Loucy (cell line): Measurements from ENCODE around the gene TIAM1.

Source experiments
- H2AFZ ChIP-seq: fragments of 200-600 bp; sonication (generic); 2 replicates; pipeline ENCODE4 v1.6.0; 2016; ENCODE audit warnings: antibody characterized with exemption, mild to moderate bottlenecking, low read length, moderate library complexity
- H3F3A ChIP-seq: fragments of 200-600 bp; 2 replicates; pipeline ENCODE4 v1.6.0; 2016; ENCODE audit warnings: antibody characterized with exemption, low read depth, mild to moderate bottlenecking
- H3K27me3 ChIP-seq: fragments of 200-600 bp; sonication (generic); 2 replicates; pipeline ENCODE4 v1.6.1; 2014; ENCODE audit warnings: low read length, mild to moderate bottlenecking; ENCODE audit not compliant: insufficient read depth, poor library complexity, severe bottlenecking
- H3K36me3 ChIP-seq: fragments of 200-600 bp; sonication (generic); 2 replicates; pipeline ENCODE4 v1.6.1; 2016; ENCODE audit warnings: low read length; ENCODE audit not compliant: insufficient read depth
- H3K4me1 ChIP-seq: fragments of 200-600 bp; sonication (generic); 2 replicates; pipeline ENCODE4 v1.5.1; 2014; ENCODE audit warnings: low read length, mild to moderate bottlenecking; ENCODE audit not compliant: insufficient read depth, poor library complexity, severe bottlenecking
- H3K4me2 ChIP-seq: fragments of 200-600 bp; sonication (generic); 2 replicates; pipeline ENCODE4 v1.6.0; 2014; ENCODE audit warnings: antibody characterized with exemption, low read length, low read depth, mild to moderate bottlenecking; ENCODE audit not compliant: poor library complexity, severe bottlenecking
- H3K4me3 ChIP-seq: fragments of 200-600 bp; sonication (generic); 2 replicates; pipeline ENCODE4 v1.5.1; 2014; ENCODE audit warnings: low read length, mild to moderate bottlenecking, mixed read lengths; ENCODE audit not compliant: poor library complexity, severe bottlenecking
- H3K79me2 ChIP-seq: fragments of 200-600 bp; sonication (generic); 2 replicates; pipeline ENCODE4 v1.6.1; 2014; ENCODE audit warnings: low read length; ENCODE audit not compliant: insufficient read depth
- H3K9ac ChIP-seq: fragments of 200-600 bp; sonication (generic); 2 replicates; pipeline ENCODE4 v1.6.0; 2014; ENCODE audit warnings: mild to moderate bottlenecking, low read depth, low read length, moderate library complexity; ENCODE audit not compliant: poor library complexity, severe bottlenecking
- H3K9me2 ChIP-seq: fragments of 200-600 bp; sonication (generic); replicated peaks from 2 replicates; pipeline ENCODE4 v1.6.1; 2016; ENCODE audit warnings: low read depth, low read length, mixed read lengths
- H3K9me3 ChIP-seq: fragments of 200-600 bp; sonication (generic); 2 replicates; pipeline ENCODE4 v1.6.1; 2014; ENCODE audit warnings: mild to moderate bottlenecking, antibody characterized with exemption, low read length, low read depth; ENCODE audit not compliant: insufficient read depth
- H4K20me1 ChIP-seq: fragments of 200-600 bp; sonication (generic); 2 replicates; pipeline ENCODE4 v1.6.0; 2014; ENCODE audit warnings: antibody characterized with exemption, low read length, mild to moderate bottlenecking; ENCODE audit not compliant: insufficient read depth, poor library complexity, severe bottlenecking
- EZH2phosphoT487 ChIP-seq: fragments of 200-600 bp; IDR thresholded peaks from 2 replicates; pipeline ENCODE4 v1.6.1; 2018; ENCODE audit warnings: antibody characterized with exemption, mild to moderate bottlenecking, moderate library complexity, borderline replicate concordance
- TF ChIP-seq, protein P1 (sequence below): fragments of 200-600 bp; sonication (generic); conservative IDR thresholded peaks from 2 replicates; pipeline ENCODE4 v1.5.1; 2014; ENCODE audit warnings: mild to moderate bottlenecking, antibody characterized with exemption, low read length

The TIAM1 gene

DNA sequence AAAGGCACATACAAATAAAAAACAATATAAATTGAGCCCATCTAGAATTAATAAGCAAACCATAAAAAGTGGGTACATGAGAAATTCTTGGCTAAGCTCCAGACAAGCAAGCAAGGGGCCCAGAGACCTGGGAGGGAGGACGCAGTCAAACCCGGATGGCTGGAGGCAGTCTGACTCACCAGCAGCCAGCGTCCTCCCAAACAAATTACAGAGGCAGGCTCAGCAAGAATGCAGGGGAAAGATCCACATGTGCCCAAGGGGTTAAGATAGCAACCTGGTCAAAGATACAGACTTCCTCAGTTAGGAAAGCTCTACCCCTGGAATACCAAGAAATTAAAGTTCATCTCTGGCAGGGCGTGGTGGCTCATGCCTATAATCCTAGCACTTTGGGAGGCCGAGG lies 7.4 kb upstream of the TIAM1 start:
- Histone ChIP-seq H3K4me2 (no peak overlapping the region), H3K9ac (no peak overlapping the region)

DNA sequence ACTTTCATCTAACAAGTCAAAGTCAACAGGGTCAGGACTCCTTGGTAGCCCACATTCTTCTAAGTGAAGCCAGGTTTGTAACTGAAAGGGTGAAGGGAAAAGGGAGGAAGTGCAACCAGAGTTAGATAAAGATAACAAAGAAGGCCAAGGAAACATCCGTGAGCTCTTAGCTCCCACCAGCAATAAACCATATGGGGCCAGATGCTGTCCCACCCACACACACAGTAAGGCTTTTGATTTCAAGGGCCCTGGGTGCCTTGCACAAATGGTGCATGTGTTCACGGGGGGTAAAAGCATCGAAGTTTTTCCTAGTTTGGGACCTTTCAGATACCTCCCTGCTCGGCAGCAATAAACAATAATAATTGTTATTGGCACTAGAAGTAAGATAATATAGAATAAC lies 5.1 kb upstream of the TIAM1 start:
- Histone ChIP-seq H3K9me2 (no peaks in the 10 kb centered on the region), H3K79me2 (peaks cover 11% of the 10 kb centered on the region; the same call in 1 of the 2 replicates), H4K20me1 (no peaks in the 10 kb centered on the region), H3K9ac (no peak overlapping the region), H2AFZ (no peak overlapping the region), H3F3A (no peaks in the 10 kb centered on the region), H3K27me3 (no peaks in the 10 kb centered on the region), H3K4me1 (peaks cover 8% of the 10 kb centered on the region), H3K36me3 (no peaks in the 10 kb centered on the region), H3K4me3 (no peak overlapping the region), H3K4me2 (no peak overlapping the region), H3K9me3 (0 out of 2 replicates have a peak, but pooled peaks cover 4% of the 10 kb centered on the region)
- TF ChIP-seq, protein P1, sequence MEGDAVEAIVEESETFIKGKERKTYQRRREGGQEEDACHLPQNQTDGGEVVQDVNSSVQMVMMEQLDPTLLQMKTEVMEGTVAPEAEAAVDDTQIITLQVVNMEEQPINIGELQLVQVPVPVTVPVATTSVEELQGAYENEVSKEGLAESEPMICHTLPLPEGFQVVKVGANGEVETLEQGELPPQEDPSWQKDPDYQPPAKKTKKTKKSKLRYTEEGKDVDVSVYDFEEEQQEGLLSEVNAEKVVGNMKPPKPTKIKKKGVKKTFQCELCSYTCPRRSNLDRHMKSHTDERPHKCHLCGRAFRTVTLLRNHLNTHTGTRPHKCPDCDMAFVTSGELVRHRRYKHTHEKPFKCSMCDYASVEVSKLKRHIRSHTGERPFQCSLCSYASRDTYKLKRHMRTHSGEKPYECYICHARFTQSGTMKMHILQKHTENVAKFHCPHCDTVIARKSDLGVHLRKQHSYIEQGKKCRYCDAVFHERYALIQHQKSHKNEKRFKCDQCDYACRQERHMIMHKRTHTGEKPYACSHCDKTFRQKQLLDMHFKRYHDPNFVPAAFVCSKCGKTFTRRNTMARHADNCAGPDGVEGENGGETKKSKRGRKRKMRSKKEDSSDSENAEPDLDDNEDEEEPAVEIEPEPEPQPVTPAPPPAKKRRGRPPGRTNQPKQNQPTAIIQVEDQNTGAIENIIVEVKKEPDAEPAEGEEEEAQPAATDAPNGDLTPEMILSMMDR, result no peak
- no peak for TF ChIP-seq EZH2phosphoT487

More for the DNA sequence above, 7.4 kb upstream of the TIAM1 start:
- H4K20me1 ChIP-seq, result no peaks in the 10 kb centered on the region
- no peaks in the 10 kb centered on the region for H3K36me3 ChIP-seq
- peaks cover 13% of the 10 kb centered on the region; the same call in 1 of the 2 replicates for H3K79me2 ChIP-seq
- TF ChIP-seq, protein P1, result no peak
- TF ChIP-seq EZH2phosphoT487, result no peak
- H3K9me2 ChIP-seq, result no peaks in the 10 kb centered on the region
- H3F3A ChIP-seq, result no peaks in the 10 kb centered on the region
- peaks cover 15% of the 10 kb centered on the region for H3K4me1 ChIP-seq
- H2AFZ ChIP-seq, result no peak overlapping the region
- no peak overlapping the region for H3K4me3 ChIP-seq
- H3K27me3 ChIP-seq, result no peaks in the 10 kb centered on the region
- 0 out of 2 replicates have a peak, but pooled peaks cover 4% of the 10 kb centered on the region for H3K9me3 ChIP-seq

DNA sequence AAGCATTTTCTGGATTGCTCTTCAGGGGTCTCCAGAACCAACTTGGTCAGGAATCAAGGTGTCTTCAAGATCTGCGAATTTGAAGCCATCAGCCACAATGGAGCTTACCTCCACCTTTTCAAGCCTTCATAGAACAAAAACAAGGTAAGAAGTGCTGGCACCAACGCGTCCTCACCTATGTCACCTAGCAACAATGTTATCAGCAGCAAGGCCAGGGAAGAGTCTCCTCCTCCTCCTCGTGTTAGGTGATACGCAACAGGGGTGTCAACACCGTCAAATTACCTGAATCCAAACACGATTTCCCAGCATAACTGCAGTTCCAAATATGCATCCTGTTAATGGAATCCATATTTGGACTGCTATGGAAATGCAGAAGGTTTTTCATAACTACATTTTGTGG lies 4.1 kb upstream of the TIAM1 start:
- Histone ChIP-seq H3K79me2 (peaks cover 10% of the 10 kb centered on the region; the same call in 1 of the 2 replicates), H3K27me3 (no peaks in the 10 kb centered on the region), H3K4me1 (peaks cover 8% of the 10 kb centered on the region), H2AFZ (no peak overlapping the region), H3K9me2 (no peaks in the 10 kb centered on the region), H3F3A (no peaks in the 10 kb centered on the region), H3K4me3 (no peak overlapping the region), H3K9ac (no peak overlapping the region), H4K20me1 (no peaks in the 10 kb centered on the region), H3K36me3 (no peaks in the 10 kb centered on the region), H3K9me3 (0 out of 2 replicates have a peak, but pooled peaks cover 4% of the 10 kb centered on the region), H3K4me2 (no peak overlapping the region)
- no peak for TF ChIP-seq EZH2phosphoT487
- TF ChIP-seq, protein P1, result no peak
